Neural cell (in vitro differentiated cells): Measurements from ENCODE around the gene TLE2. TPM values are rescaled to one million over a fixed set of nuclear protein-coding genes. Genes with fewer than 3 reads are reported as not detected.

Experiments
- H2AFZ ChIP-seq: fragments of 200-600, 300-800 bp; sonication (generic), shearing (Covaris generic); 2 replicates; pipeline ENCODE4 v1.6.0; 2014; ENCODE audit warnings: low read depth, mild to moderate bottlenecking, antibody characterized with exemption, low read length, moderate library complexity
- H3F3A ChIP-seq: fragments of 200-600 bp; shearing (Covaris generic); 2 replicates; pipeline ENCODE4 v1.6.1; 2016; ENCODE audit warnings: mild to moderate bottlenecking, moderate library complexity, mixed read lengths, antibody characterized with exemption, low read length; ENCODE audit not compliant: insufficient read depth, poor library complexity, severe bottlenecking
- H3K27ac ChIP-seq: fragments of 200-600, 300-800 bp; sonication (generic), shearing (Covaris generic); 2 replicates; pipeline ENCODE4 v1.5.1; 2014; ENCODE audit warnings: mild to moderate bottlenecking, low read length, moderate library complexity
- H3K27me3 ChIP-seq: fragments of 300-800, 200-600 bp; sonication (generic), shearing (Covaris generic); 2 replicates; pipeline ENCODE4 v1.6.0; 2014; ENCODE audit warnings: mild to moderate bottlenecking, low read depth, low read length, moderate library complexity; ENCODE audit not compliant: insufficient read depth
- H3K36me3 ChIP-seq: fragments of 300-800, 200-600 bp; sonication (generic), shearing (Covaris generic); 2 replicates; pipeline ENCODE4 v1.5.1; 2014; ENCODE audit warnings: mild to moderate bottlenecking, antibody characterized with exemption, low read length, moderate library complexity; ENCODE audit not compliant: insufficient read depth
- H3K4me2 ChIP-seq: fragments of 300-800, 200-600 bp; sonication (generic), shearing (Covaris generic); 2 replicates; pipeline ENCODE4 v1.6.0; 2014; ENCODE audit warnings: mild to moderate bottlenecking, low read length
- H3K4me3 ChIP-seq: fragments of 300-800, 200-600 bp; sonication (generic), shearing (Covaris generic); 2 replicates; pipeline ENCODE4 v1.5.1; 2014; ENCODE audit warnings: mild to moderate bottlenecking, low read length, moderate library complexity
- H3K79me2 ChIP-seq: fragments of 200-600 bp; shearing (Covaris generic); replicated peaks from 2 replicates; pipeline ENCODE4 v1.6.0; 2014; ENCODE audit warnings: mild to moderate bottlenecking, low read length, moderate library complexity; ENCODE audit not compliant: insufficient read depth
- H3K9ac ChIP-seq: fragments of 300-800, 200-600 bp; sonication (generic), shearing (Covaris generic); 2 replicates; pipeline ENCODE4 v1.6.1; 2016; ENCODE audit warnings: mild to moderate bottlenecking, low read length, mixed read lengths
- H3K9me2 ChIP-seq: fragments of 200-600 bp; shearing (Covaris generic); 2 replicates; pipeline ENCODE4 v1.6.1; 2016; ENCODE audit warnings: mild to moderate bottlenecking, low read length, mixed read lengths; ENCODE audit not compliant: insufficient read depth
- H3K9me3 ChIP-seq: fragments of 200-600, 300-800 bp; sonication (generic), shearing (Covaris generic); 2 replicates; pipeline ENCODE4 v1.6.1; 2016; ENCODE audit warnings: mild to moderate bottlenecking, mixed run types, low read length, moderate library complexity, mixed read lengths
- H4K20me1 ChIP-seq: fragments of 200-600 bp; shearing (Covaris generic); 2 replicates; pipeline ENCODE4 v1.6.1; 2016; ENCODE audit warnings: mild to moderate bottlenecking, mixed run types; ENCODE audit not compliant: insufficient read depth
- EP300 ChIP-seq: fragments of 450-650 bp; conservative IDR thresholded peaks from 2 replicates; pipeline ENCODE4 v1.6.1; 2014; ENCODE audit warnings: antibody characterized with exemption, mild to moderate bottlenecking, moderate library complexity; ENCODE audit not compliant: poor library complexity, severe bottlenecking
- EZH2 ChIP-seq: fragments of 200-600, 300-800 bp; shearing (Covaris generic), sonication (generic); IDR thresholded peaks from 2 replicates; pipeline ENCODE4 v1.6.1; 2014; ENCODE audit warnings: antibody characterized with exemption, low read length, borderline replicate concordance, mild to moderate bottlenecking; ENCODE audit not compliant: insufficient read depth, poor library complexity, severe bottlenecking
- MXI1 ChIP-seq: fragments of 450-650 bp; conservative IDR thresholded peaks from 2 replicates; pipeline ENCODE4 v1.6.1; 2014; ENCODE audit warnings: antibody characterized with exemption, mild to moderate bottlenecking; ENCODE audit not compliant: poor library complexity, severe bottlenecking
- POLR2AphosphoS5 ChIP-seq: IDR thresholded peaks from 2 replicates; pipeline ENCODE4 v1.6.1; 2012
- RAD21 ChIP-seq: fragments of 450-650 bp; conservative IDR thresholded peaks from 2 replicates; pipeline ENCODE4 v1.6.1; 2014; ENCODE audit warnings: antibody characterized with exemption, mild to moderate bottlenecking, moderate library complexity
- SMC3 ChIP-seq: fragments of 450-650 bp; conservative IDR thresholded peaks from 2 replicates; pipeline ENCODE4 v1.6.1; 2014; ENCODE audit warnings: antibody characterized with exemption, mild to moderate bottlenecking, moderate library complexity; ENCODE audit not compliant: poor library complexity
- TAF1 ChIP-seq: IDR thresholded peaks from 2 replicates; pipeline ENCODE4 v1.6.1; 2012; ENCODE audit warnings: low read depth
- polyA plus RNA-seq: library from polyadenylated mRNA; depleted of rRNA; stranded (reverse); fragments of >200 nt; gene quantifications from 2 replicates; pipeline ENCODE4 v1.2.3, GENCODE V29; 2014
- TF ChIP-seq, protein P1 (sequence below): fragments of 450-650 bp; IDR thresholded peaks from 2 replicates; pipeline ENCODE4 v1.5.1; 2014; ENCODE audit warnings: antibody characterized with exemption, mild to moderate bottlenecking, moderate library complexity; ENCODE audit not compliant: poor library complexity, severe bottlenecking
- TF ChIP-seq, protein P2 (sequence below): IDR thresholded peaks from 2 replicates; pipeline ENCODE4 v1.6.1; 2012; ENCODE audit warnings: borderline replicate concordance

The TLE2 gene
- polyA plus RNA-seq, 1 donor from 2014 or later, result 7.0 TPM

DNA sequence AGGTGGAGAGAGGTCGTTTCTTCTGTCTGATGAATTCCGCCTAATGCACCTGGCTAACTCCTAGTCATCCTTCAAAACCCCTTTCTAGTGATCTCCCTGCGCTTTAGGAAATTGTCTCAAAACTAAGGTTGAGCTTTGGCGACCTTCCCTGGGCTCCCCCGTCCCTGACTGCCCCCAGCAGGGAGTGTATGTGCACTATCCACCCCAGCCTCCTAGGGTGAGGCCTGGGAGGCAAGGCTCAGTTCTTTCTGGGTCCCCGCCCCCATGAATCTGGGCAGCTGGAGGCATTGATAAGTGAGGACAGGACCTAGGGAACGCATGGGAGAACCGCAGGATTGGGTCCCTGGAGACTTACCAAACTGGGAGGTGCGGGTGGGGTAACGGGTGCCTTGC, 51.3 kb downstream of the TLE2 start:
- no peaks in the 10 kb centered on the region for H4K20me1 ChIP-seq
- H3K27ac ChIP-seq, result no peak overlapping the region
- H3K79me2 ChIP-seq, result no peaks in the 10 kb centered on the region
- H3K9ac ChIP-seq, result no peak overlapping the region
- peaks cover 75% of the 10 kb centered on the region for H3K27me3 ChIP-seq
- H3K36me3 ChIP-seq, result no peaks in the 10 kb centered on the region
- H2AFZ ChIP-seq, result no peak overlapping the region
- H3K9me3 ChIP-seq, result no peaks in the 10 kb centered on the region
- H3K4me3 ChIP-seq, result peak overlapping the region; percentile 62
- H3F3A ChIP-seq, result no peaks in the 10 kb centered on the region
- TF ChIP-seq TAF1, result no peak
- no peak for TF ChIP-seq RAD21
- no peak for TF ChIP-seq EZH2
- TF ChIP-seq SMC3, result no peak
- no peak for TF ChIP-seq POLR2AphosphoS5
- TF ChIP-seq EP300, result no peak
- TF ChIP-seq, protein P1, sequence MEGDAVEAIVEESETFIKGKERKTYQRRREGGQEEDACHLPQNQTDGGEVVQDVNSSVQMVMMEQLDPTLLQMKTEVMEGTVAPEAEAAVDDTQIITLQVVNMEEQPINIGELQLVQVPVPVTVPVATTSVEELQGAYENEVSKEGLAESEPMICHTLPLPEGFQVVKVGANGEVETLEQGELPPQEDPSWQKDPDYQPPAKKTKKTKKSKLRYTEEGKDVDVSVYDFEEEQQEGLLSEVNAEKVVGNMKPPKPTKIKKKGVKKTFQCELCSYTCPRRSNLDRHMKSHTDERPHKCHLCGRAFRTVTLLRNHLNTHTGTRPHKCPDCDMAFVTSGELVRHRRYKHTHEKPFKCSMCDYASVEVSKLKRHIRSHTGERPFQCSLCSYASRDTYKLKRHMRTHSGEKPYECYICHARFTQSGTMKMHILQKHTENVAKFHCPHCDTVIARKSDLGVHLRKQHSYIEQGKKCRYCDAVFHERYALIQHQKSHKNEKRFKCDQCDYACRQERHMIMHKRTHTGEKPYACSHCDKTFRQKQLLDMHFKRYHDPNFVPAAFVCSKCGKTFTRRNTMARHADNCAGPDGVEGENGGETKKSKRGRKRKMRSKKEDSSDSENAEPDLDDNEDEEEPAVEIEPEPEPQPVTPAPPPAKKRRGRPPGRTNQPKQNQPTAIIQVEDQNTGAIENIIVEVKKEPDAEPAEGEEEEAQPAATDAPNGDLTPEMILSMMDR, result no peak
- TF ChIP-seq, protein P2, sequence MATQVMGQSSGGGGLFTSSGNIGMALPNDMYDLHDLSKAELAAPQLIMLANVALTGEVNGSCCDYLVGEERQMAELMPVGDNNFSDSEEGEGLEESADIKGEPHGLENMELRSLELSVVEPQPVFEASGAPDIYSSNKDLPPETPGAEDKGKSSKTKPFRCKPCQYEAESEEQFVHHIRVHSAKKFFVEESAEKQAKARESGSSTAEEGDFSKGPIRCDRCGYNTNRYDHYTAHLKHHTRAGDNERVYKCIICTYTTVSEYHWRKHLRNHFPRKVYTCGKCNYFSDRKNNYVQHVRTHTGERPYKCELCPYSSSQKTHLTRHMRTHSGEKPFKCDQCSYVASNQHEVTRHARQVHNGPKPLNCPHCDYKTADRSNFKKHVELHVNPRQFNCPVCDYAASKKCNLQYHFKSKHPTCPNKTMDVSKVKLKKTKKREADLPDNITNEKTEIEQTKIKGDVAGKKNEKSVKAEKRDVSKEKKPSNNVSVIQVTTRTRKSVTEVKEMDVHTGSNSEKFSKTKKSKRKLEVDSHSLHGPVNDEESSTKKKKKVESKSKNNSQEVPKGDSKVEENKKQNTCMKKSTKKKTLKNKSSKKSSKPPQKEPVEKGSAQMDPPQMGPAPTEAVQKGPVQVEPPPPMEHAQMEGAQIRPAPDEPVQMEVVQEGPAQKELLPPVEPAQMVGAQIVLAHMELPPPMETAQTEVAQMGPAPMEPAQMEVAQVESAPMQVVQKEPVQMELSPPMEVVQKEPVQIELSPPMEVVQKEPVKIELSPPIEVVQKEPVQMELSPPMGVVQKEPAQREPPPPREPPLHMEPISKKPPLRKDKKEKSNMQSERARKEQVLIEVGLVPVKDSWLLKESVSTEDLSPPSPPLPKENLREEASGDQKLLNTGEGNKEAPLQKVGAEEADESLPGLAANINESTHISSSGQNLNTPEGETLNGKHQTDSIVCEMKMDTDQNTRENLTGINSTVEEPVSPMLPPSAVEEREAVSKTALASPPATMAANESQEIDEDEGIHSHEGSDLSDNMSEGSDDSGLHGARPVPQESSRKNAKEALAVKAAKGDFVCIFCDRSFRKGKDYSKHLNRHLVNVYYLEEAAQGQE, result no peak
- TF ChIP-seq MXI1, result no peak
- no peaks in the 10 kb centered on the region for H3K9me2 ChIP-seq
- H3K4me2 ChIP-seq, result no peak overlapping the region

DNA sequence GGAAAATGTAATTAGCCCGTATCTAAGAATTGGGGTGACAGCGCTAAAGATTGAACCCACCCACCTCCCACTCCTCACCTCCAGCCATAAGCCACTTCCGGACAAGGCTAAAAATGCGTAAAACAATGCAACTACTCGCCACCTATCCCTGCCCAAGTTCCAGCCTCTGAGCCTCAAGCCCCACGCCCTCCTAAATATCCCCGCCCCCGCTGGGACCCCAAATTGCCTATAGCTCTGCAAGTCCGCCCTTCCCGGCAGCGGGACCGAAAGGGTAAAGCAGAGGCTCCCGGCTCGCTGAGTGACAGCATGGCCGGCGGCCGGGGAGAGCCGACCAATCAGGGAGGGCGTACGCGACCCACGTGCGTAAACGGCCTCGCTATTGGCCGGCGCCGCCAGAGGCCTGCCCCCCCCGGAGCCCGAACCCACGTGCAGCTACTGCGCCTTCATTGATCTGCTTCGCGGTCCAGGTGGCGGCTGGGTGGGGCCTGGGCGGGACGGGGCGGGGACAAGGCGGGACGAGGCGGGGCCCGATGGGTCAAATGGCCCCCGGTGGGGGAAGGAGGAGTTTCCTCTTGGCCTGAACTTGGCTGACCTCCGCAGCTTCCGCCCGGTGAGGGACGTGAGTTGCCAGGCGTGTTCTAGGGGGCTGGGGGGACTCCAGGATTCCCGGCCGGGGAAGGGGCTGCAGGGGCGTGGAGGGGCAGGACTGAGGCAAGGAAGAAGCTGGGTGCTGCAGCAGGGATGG, 51.9 kb downstream of the TLE2 start, which contains the start of gene TLE6:
TLE6 (plus strand) TSS at position 564 of the 745 bp plus-strand sequence. CDS start 670 bp downstream, outside the sequence.
- peak within 1 kb of the TSS; percentile 94 for H3K4me2 ChIP-seq
- no peak within 1 kb of the TSS for H3K27ac ChIP-seq
- no peaks in the 10 kb centered on the region for H3K9me2 ChIP-seq
- no peaks in the 10 kb centered on the region for H3K36me3 ChIP-seq
- no peaks in the 10 kb centered on the region for H3K9me3 ChIP-seq
- peaks cover 73% of the 10 kb centered on the region for H3K27me3 ChIP-seq
- peak within 1 kb of the TSS; percentile 62 for H3K4me3 ChIP-seq
- no peak within 1 kb of the TSS for H3K9ac ChIP-seq
- H3K79me2 ChIP-seq, result no peaks in the 10 kb centered on the region
- no peak within 1 kb of the TSS for H2AFZ ChIP-seq
- H3F3A ChIP-seq, result no peaks in the 10 kb centered on the region
- no peaks in the 10 kb centered on the region for H4K20me1 ChIP-seq
- no peak for TF ChIP-seq SMC3
- TF ChIP-seq EZH2, result no peak
- TF ChIP-seq, protein P1, result peak; percentile 19
- TF ChIP-seq, protein P2, result no peak
- TF ChIP-seq RAD21, result no peak
- peak; percentile 43 for TF ChIP-seq MXI1
- TF ChIP-seq POLR2AphosphoS5, result peak; percentile 43
- no peak for TF ChIP-seq EP300
- no peak for TF ChIP-seq TAF1
